ENCODE measurements around the gene SLC4A2.

The SLC4A2 gene

GRCh38 chr7:151082141-151083070 is 23.0 kb downstream of the SLC4A2 start:
- TF ChIP-seq EZH2phosphoT487 (IDR thresholded peaks at IDR 0.05; ENCODE audit: borderline replicate concordance), result no peak
- TF ChIP-seq CTCF (conservative IDR thresholded peaks at IDR 0.05; ENCODE audit: low read length), result no peak
- Histone ChIP-seq H3K79me2 (ENCODE audit: insufficient read depth, low read length) (peaks cover 47% of the 10 kb centered on the region), H3K4me1 (ENCODE audit: insufficient read depth, low read length, poor library complexity, severe bottlenecking) (peaks cover 40% of the 10 kb centered on the region), H3K9me3 (ENCODE audit: insufficient read depth, low read depth, low read length) (no peaks in the 10 kb centered on the region), H2AFZ (ENCODE audit: low read length) (peak overlapping the region; percentile 90), H3K4me2 (ENCODE audit: low read depth, low read length, poor library complexity, severe bottlenecking) (peak overlapping the region; percentile 88), H4K20me1 (ENCODE audit: insufficient read depth, low read length, poor library complexity, severe bottlenecking) (peaks cover 19% of the 10 kb centered on the region), H3K27me3 (ENCODE audit: insufficient read depth, low read length, poor library complexity, severe bottlenecking) (no peaks in the 10 kb centered on the region), H3F3A (ENCODE audit: low read depth) (0 out of 2 replicates have a peak, but pooled peaks cover 5% of the 10 kb centered on the region), H3K36me3 (ENCODE audit: insufficient read depth, low read length) (no peaks in the 10 kb centered on the region; the same call in 1 of the 2 replicates), H3K9me2 (replicated peaks; ENCODE audit: low read depth, low read length) (no peaks in the 10 kb centered on the region), H3K4me3 (ENCODE audit: low read length, poor library complexity, severe bottlenecking) (peak overlapping the region; percentile 100), H3K9ac (ENCODE audit: low read depth, low read length, poor library complexity, severe bottlenecking) (peak overlapping the region; percentile 99)

- H3K9me2 ChIP-seq (replicated peaks; ENCODE audit: low read depth, low read length), result no peaks in the 10 kb centered on the region
- H4K20me1 ChIP-seq (ENCODE audit: insufficient read depth, low read length, poor library complexity, severe bottlenecking), result peaks cover 27% of the 10 kb centered on the region
- peaks cover 45% of the 10 kb centered on the region for H3K4me1 ChIP-seq (ENCODE audit: insufficient read depth, low read length, poor library complexity, severe bottlenecking)
- H3K4me2 ChIP-seq (ENCODE audit: low read depth, low read length, poor library complexity, severe bottlenecking), result peak within 1 kb of the TSS; percentile 88
- TF ChIP-seq EZH2phosphoT487 (IDR thresholded peaks at IDR 0.05; ENCODE audit: borderline replicate concordance) (no peak), CTCF (conservative IDR thresholded peaks at IDR 0.05; ENCODE audit: low read length) (no peak)
- H3K9me3 ChIP-seq (ENCODE audit: insufficient read depth, low read depth, low read length), result no peaks in the 10 kb centered on the region
- H3K79me2 ChIP-seq (ENCODE audit: insufficient read depth, low read length), result peaks cover 56% of the 10 kb centered on the region
- H3K9ac ChIP-seq (ENCODE audit: low read depth, low read length, poor library complexity, severe bottlenecking), result peak within 1 kb of the TSS; percentile 99
- H2AFZ ChIP-seq (ENCODE audit: low read length), result peak within 1 kb of the TSS; percentile 90
- H3F3A ChIP-seq (ENCODE audit: low read depth), result 0 out of 2 replicates have a peak, but pooled peaks cover under 1% of the 10 kb centered on the region
- H3K36me3 ChIP-seq (ENCODE audit: insufficient read depth, low read length), result no peaks in the 10 kb centered on the region; the same call in 1 of the 2 replicates
- no peaks in the 10 kb centered on the region for H3K27me3 ChIP-seq (ENCODE audit: insufficient read depth, low read length, poor library complexity, severe bottlenecking)
- peak within 1 kb of the TSS; percentile 100 for H3K4me3 ChIP-seq (ENCODE audit: low read length, poor library complexity, severe bottlenecking)
Observed at GRCh38 chr7:151083071-151083823, 23.9 kb downstream of the SLC4A2 start, which contains the start of gene TMUB1. TMUB1 (minus strand) TSS chr7:151083493; CDS start chr7:151082563, 930 bp downstream.

- H3K4me2 ChIP-seq (ENCODE audit: low read depth, low read length, poor library complexity, severe bottlenecking), result peak overlapping the region; percentile 88
- H3F3A ChIP-seq (ENCODE audit: low read depth), result no peaks in the 10 kb centered on the region
- H3K79me2 ChIP-seq (ENCODE audit: insufficient read depth, low read length), result peaks cover 61% of the 10 kb centered on the region
- H3K27me3 ChIP-seq (ENCODE audit: insufficient read depth, low read length, poor library complexity, severe bottlenecking), result no peaks in the 10 kb centered on the region
- H3K36me3 ChIP-seq (ENCODE audit: insufficient read depth, low read length), result no peaks in the 10 kb centered on the region; the same call in 1 of the 2 replicates
- peak overlapping the region; percentile 90 for H2AFZ ChIP-seq (ENCODE audit: low read length)
- H4K20me1 ChIP-seq (ENCODE audit: insufficient read depth, low read length, poor library complexity, severe bottlenecking), result peaks cover 32% of the 10 kb centered on the region
- H3K9ac ChIP-seq (ENCODE audit: low read depth, low read length, poor library complexity, severe bottlenecking), result peak overlapping the region; percentile 99
- H3K4me3 ChIP-seq (ENCODE audit: low read length, poor library complexity, severe bottlenecking), result peak overlapping the region; percentile 100
- no peaks in the 10 kb centered on the region for H3K9me3 ChIP-seq (ENCODE audit: insufficient read depth, low read depth, low read length)
- H3K4me1 ChIP-seq (ENCODE audit: insufficient read depth, low read length, poor library complexity, severe bottlenecking), result peaks cover 45% of the 10 kb centered on the region
- TF ChIP-seq CTCF (conservative IDR thresholded peaks at IDR 0.05; ENCODE audit: low read length), result no peak
- no peaks in the 10 kb centered on the region for H3K9me2 ChIP-seq (replicated peaks; ENCODE audit: low read depth, low read length)
Observed at GRCh38 chr7:151083824-151084160, 24.4 kb downstream of the SLC4A2 start.

All from Loucy (cell line).